NCI-H2227 (cell line): ENCODE data around the gene FBXO28.

Source experiments
- DNase-seq: peaks from one replicate; lab custom pipeline; 2025; ENCODE audit not compliant: unreplicated experiment; lab: John Stamatoyannopoulos, UW

The FBXO28 gene

DNA sequence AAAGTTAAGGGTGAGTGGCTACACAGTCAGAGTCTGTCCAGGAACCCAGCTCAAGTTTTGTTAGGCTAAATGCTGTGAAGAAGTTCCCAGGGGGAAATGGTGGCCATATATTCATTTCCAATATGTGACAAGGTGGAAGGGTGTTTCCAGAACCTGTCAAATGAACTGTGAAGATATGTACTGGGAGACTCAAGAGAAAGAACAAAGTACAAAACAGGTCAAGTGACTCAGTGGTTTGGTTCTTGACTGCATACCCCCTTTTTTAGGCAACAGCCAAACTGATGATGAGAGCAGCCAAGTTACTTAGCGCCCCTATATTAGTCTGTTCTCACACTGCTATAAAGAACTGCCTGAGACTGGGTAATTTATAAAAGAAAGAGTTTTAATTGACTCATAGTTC lies 18.6 kb upstream of the FBXO28 start:
- DNase-seq = no peak

DNA sequence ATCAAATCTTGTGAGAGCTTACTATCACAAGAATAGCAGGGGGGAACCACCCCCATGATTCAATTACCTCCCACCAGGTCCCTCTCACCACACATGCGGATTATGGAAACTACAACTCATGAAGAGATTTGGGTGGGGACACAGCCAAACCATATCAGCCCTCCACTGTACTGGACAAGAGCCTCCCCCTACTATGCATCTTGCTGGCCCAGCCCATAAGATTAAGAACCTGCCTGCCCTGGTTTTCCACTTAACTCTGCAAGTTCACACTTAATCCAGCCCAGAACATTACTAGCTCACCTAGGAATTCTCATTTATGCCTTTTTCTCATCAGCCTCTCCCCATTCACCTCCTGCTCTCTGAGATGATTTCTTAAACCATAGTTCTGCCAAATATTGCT lies 18.0 kb upstream of the FBXO28 start:
- no peak for DNase-seq

DNA sequence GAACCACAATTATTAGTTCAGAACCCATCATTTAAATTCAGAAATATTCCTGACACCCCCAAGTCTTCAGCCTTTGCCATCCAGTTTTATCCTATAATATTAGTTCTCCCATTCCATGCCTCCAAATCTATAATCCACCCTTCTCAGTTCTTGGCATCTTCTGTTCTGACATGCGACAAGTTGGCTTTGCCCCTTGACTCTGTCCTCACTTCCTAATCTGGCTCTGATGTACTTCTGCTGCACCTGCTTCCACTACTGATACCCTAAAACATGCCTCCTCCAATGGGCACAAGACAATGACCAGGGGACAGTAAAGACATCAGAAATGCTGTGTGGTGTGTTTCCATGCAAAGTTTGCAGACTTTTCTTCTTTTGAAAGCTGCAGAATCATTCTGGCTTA lies 17.1 kb upstream of the FBXO28 start:
- DNase-seq = no peak

DNA sequence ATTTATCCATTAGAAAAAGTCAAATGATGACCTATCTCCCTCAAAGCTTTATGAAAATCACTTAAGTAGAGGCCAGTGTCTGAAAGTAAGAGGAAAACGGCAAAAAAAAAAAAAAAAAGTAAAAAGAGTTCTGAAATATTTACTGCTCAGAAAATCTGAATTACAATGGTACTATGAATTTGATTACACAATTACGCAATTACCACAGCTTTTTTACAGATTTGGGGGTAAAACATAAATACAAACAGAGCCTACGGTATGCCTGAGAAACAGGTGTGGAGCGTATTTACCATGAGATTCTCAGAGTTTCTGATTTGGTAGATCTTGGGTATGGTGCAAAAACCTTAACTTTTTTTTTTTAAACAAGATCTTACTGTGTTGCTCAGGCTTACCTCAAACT lies 15.9 kb upstream of the FBXO28 start:
- DNase-seq = no peak

DNA sequence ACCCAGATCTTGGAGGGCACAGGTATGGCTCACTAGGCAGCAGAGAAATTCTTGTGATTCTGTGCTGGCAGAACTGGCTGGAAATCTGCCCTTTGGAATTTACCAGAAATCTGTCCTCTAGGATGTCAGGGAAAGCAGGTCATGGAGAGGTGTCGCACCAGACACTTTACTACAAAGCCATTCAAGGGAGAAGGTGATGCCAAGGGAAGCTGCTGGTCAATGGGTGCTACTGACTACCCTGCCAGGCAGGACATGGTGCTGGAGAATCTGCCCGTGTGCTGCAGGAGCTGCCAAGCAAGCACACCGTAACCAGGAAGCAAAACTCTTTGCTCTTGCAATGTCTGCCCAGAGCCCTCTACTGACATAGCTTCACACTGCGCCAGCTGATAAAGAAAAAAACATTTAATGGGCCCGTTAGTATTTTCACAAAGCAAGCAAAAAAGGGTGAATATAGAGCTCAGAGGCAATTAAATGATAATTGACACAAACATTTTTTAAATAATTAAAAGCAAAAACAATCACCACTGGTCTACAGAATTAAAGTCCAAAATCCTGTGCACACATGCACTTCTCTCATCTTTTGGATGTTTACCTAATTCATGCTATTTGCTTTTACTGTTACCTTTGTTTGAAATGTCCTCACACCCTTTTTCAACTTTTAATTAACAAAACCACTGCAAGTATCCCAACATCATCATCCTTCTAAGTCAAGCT lies 7.2 kb upstream of the FBXO28 start:
- peak; percentile 44 for DNase-seq

DNA sequence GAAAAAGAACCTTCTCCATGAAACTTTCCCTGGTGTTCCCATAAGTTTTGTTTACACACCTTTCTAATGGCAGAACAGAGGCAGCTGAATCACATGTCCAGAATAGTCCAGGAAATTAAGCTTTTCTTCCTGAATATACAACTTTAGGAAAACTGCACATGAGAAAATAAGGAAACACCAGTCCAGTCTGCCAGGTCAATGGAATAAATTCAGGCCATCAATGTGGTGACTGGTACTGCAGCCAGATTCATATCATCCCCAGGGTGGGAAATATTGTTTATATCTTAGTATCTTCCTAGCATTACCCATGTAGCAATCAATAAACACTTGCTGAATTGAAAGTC lies 6.7 kb upstream of the FBXO28 start:
- DNase-seq = no peak

- DNase-seq = no peak
Observed at GRCh38 chr1:224108991-224109390, 4.9 kb upstream of the FBXO28 start.

- no peak for DNase-seq
Observed at GRCh38 chr1:224109981-224110380, 3.9 kb upstream of the FBXO28 start.

- DNase-seq = no peak
Observed at GRCh38 chr1:224113005-224113404, 906 bp upstream of the FBXO28 start.

GRCh38 chr1:224113545-224113917 lies 380 bp upstream of the FBXO28 start:
- no peak for DNase-seq

GRCh38 chr1:224114787-224115175 lies 870 bp downstream of the FBXO28 start:
- DNase-seq = no peak

GRCh38 chr1:224116131-224116530 lies 2.2 kb downstream of the FBXO28 start:
- DNase-seq = peak; percentile 69

DNA sequence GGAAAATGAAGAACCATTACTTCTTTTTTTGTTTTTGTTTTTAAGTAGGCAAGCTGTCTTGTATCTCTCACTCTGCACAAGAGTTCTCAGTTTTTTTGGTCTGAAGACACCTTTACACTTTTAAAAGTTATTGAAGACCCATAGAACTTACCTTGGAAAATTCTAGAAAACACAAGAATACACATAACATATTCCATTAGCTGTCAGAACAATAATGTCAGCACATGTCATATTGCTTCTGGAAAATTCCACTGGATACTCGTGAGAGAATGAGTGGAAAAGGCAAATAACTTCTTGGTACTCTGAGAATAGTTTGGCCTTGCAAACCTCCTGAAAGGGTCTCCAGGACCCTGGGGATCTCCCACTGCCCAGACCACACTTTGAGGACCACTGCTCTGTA lies 4.8 kb downstream of the FBXO28 start:
- no peak for DNase-seq

DNA sequence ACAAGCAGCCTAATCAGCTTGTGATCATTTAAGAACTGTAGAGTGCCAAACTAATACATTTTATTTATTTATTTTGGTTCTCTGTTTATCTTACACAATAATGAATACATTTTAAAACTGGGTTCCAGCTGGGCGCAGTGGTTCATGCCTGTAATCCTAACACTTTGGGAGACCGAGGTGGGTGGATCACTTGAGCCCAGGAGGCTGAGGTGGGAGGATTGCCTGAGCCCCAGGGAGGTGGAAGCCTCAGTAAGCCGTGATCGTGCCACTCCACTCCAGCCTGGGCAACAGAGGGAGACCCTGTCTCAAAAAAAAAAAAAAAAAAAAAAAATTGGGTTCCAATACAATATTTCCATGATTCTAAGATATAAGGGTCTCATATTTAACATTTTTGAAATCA lies 9.2 kb downstream of the FBXO28 start:
- DNase-seq = no peak

DNA sequence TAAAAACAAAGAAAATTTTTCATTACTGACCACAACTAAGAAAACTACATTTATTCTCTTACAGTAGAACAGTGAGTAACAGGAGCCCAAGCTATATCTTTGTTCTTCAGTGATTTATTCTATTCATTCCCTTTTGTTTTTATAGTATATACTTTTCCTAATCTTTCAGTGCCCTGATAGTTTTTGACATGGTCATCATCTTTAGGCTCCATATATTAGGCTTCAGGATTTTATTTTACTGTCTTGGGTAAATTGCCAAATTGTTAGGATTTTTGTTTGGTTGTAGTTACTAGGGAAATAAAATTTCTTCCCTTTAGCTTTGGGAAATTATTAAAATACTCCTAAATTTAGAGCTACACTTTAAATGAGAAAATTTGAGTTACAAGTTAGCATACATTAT lies 10.3 kb downstream of the FBXO28 start:
- no peak for DNase-seq

- no peak for DNase-seq
Observed at GRCh38 chr1:224127925-224128819, 14.3 kb downstream of the FBXO28 start.

- DNase-seq = no peak
Observed at GRCh38 chr1:224131253-224131652, 17.3 kb downstream of the FBXO28 start.

GRCh38 chr1:224132901-224133300 lies 19.0 kb downstream of the FBXO28 start:
- DNase-seq = no peak

- DNase-seq = no peak
Observed at GRCh38 chr1:224133741-224134299, 19.9 kb downstream of the FBXO28 start.

DNA sequence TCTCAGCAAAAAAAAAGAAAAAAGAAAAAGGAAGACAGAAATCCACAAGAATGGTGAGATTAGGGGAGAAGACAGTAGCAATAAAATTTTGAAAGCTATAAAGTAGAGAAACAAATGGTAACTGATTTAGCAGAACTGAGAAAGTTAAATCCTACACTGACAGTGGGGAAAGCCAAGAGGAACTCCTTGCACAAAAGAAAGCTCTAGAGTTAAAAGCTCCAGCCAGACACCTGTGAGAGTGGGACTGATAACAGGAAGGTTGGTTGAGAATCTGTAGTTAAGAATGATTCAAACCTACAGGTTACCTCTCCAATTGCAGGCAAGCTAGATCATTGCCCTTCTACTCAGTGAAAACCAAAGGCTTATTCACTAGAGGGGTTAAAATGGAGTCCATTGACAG lies 23.6 kb downstream of the FBXO28 start:
- DNase-seq = no peak

- no peak for DNase-seq
Observed at GRCh38 chr1:224138198-224138597, 24.3 kb downstream of the FBXO28 start.

DNA sequence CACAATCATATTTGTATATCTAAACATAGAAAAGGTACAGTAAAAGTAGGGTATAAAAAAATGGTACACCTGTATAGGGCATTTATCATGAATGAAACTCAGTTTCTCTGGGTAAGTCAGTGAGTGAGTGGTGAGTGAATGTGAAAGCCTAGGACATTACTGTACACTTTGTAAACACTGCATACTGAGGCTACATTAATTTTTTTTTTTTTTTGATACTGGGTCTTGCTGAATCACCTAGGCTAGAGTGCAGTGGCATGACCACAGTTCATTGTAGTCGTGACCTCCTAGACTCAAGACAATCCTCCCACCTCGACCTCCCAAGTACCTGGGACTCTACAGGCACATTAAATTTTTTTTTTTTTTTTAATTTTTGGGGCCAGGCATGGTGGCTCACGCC lies 27.8 kb downstream of the FBXO28 start:
- no peak for DNase-seq
